PC-3 (cell line): Measurements from ENCODE around the gene RERE. TPM values are rescaled to one million over a fixed set of nuclear protein-coding genes. Genes with fewer than 3 reads are reported as not detected.
A peak's percentile ranks its signal among the peaks of the same experiment; 100 is the strongest.

ENCODE experiments used
- ATAC-seq: fragments of 200-7000 bp; cut with Tn5 transposase; 2 replicates; pipeline ENCODE4 v1.9.1; 2020; ENCODE audit warnings: mild to moderate bottlenecking, moderate library complexity
- BruUV-seq: library from RNA; stranded (reverse); fragments of 400-500 nt; replicated peaks from 2 replicates; lab custom pipeline; 2021; lab: Mats Ljungman, UMichigan
- CTCF ChIA-PET: fragments of 300-600 bp; sonication (Branson Sonifier 250); formaldehyde crosslinking; loops from one replicate; lab custom pipeline; 2022; ENCODE audit warnings: antibody characterized with exemption; lab: Charles Lee
- POLR2A ChIA-PET: fragments of 300-600 bp; sonication (Branson Sonifier 250); formaldehyde crosslinking; loops from one replicate; lab custom pipeline; 2022; ENCODE audit warnings: antibody characterized with exemption; ENCODE audit not compliant: unreplicated experiment; lab: Charles Lee
- DNase-seq: peaks from one replicate; pipeline ENCODE4 v3.0.0-alpha.2; 2015
- H2AFZ ChIP-seq: fragments of 300-600 bp; sonication (generic); 2 replicates; pipeline ENCODE4 v1.6.0; 2016; ENCODE audit warnings: antibody characterized with exemption, low read length
- H3F3A ChIP-seq: fragments of 300-600 bp; sonication (generic); one replicate; pipeline ENCODE4 v1.6.0; 2017; ENCODE audit warnings: antibody characterized with exemption, low read length, control low read depth, mild to moderate bottlenecking; ENCODE audit not compliant: unreplicated experiment
- H3K27ac ChIP-seq: fragments of 300-600 bp; sonication (generic); 2 replicates; pipeline ENCODE4 v1.5.1; 2016; ENCODE audit warnings: mild to moderate bottlenecking, low read length
- H3K27me3 ChIP-seq: fragments of 300-600 bp; sonication (generic); 2 replicates; pipeline ENCODE4 v1.6.1; 2016; ENCODE audit warnings: low read length, mixed read lengths
- H3K36me3 ChIP-seq: fragments of 300-600 bp; sonication (generic); 2 replicates; pipeline ENCODE4 v1.6.1; 2016; ENCODE audit warnings: low read depth, mixed run types, low read length, mixed read lengths
- H3K4me1 ChIP-seq: fragments of 300-600 bp; sonication (generic); 2 replicates; pipeline ENCODE4 v1.5.1; 2016; ENCODE audit warnings: low read length; ENCODE audit not compliant: insufficient read depth
- H3K4me2 ChIP-seq: fragments of 300-600 bp; sonication (generic); 2 replicates; pipeline ENCODE4 v1.6.0; 2016; ENCODE audit warnings: low read length
- H3K4me3 ChIP-seq: fragments of 300-600 bp; sonication (generic); 2 replicates; pipeline ENCODE4 v1.5.1; 2016; ENCODE audit warnings: mild to moderate bottlenecking, low read length, mixed read lengths
- H3K79me2 ChIP-seq: fragments of 300-600 bp; sonication (generic); 2 replicates; pipeline ENCODE4 v1.6.1; 2017; ENCODE audit warnings: low read length, mixed read lengths
- H3K9ac ChIP-seq: fragments of 300-600 bp; sonication (generic); 2 replicates; pipeline ENCODE4 v1.6.0; 2016; ENCODE audit warnings: mild to moderate bottlenecking, low read length
- H3K9me2 ChIP-seq: fragments of 300-600 bp; sonication (generic); replicated peaks from 2 replicates; pipeline ENCODE4 v1.6.1; 2016; ENCODE audit warnings: mixed run types, low read length, mixed read lengths
- H3K9me3 ChIP-seq: fragments of 300-600 bp; sonication (generic); 2 replicates; pipeline ENCODE4 v1.6.1; 2016; ENCODE audit warnings: low read length, mixed read lengths
- H4K20me1 ChIP-seq: fragments of 300-600 bp; sonication (generic); 2 replicates; pipeline ENCODE4 v1.6.1; 2016; ENCODE audit warnings: low read length, mixed read lengths
- EZH2 ChIP-seq: fragments of 300-600 bp; sonication (generic); IDR thresholded peaks from one replicate; pipeline ENCODE4 v1.6.1; 2017; ENCODE audit warnings: antibody characterized with exemption, mild to moderate bottlenecking, low read length; ENCODE audit not compliant: unreplicated experiment
- EZH2phosphoT487 ChIP-seq: fragments of 300-600 bp; sonication (generic); IDR thresholded peaks from 2 replicates; pipeline ENCODE4 v1.6.1; 2018; ENCODE audit warnings: mild to moderate bottlenecking, antibody characterized with exemption, low read length, borderline replicate concordance
- intact Hi-C: fragments of 100-400 bp; cut with micrococcal nuclease; formaldehyde crosslinking; loops from 2 replicates; pipeline ENCODE4 v1.9.0; 2023
- total RNA-seq: library from RNA; depleted of rRNA; stranded (reverse); fragments of >200 nt; gene quantifications from 2 replicates; pipeline ENCODE4 v1.2.3, GENCODE V29; 2014
- TF ChIP-seq, protein P1 (sequence below): fragments of 300-600 bp; sonication (generic); conservative IDR thresholded peaks from 2 replicates; pipeline ENCODE4 v1.5.1; 2017; ENCODE audit warnings: antibody characterized with exemption, low read depth, mild to moderate bottlenecking, low read length

RERE gene
- total RNA-seq, 1 experiment from 2014 or later = 24.2 TPM

DNA sequence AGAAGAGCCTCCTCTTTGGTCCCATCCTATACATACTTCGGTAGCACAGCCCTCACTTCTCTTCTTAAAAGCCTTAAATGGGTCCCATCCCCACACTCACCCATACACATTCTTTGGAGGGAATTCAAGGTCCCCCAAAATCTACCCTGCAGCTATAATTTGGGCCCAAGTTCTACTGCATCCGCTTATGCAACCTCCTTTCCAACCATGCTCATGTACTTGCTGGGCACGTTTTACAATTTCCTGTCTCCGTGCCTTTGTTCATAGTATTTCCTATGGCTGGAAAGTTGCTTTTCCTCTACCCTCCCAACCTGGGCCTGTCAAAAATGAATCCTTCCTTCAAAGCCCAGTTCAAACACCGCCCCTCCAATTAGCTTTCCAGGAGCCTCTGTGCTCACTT lies 399.8 kb downstream of the RERE start:
- peaks cover 17% of the 10 kb centered on the region for H4K20me1 ChIP-seq
- H3K4me1 ChIP-seq = peaks cover 47% of the 10 kb centered on the region
- H3K4me3 ChIP-seq = no peak overlapping the region
- H3K79me2 ChIP-seq = peaks cover 80% of the 10 kb centered on the region
- H3K9me2 ChIP-seq = no peaks in the 10 kb centered on the region
- POLR2A ChIA-PET = no interaction called here
- no peak overlapping the region for H2AFZ ChIP-seq
- TF ChIP-seq EZH2 = no peak
- TF ChIP-seq EZH2phosphoT487 = no peak
- TF ChIP-seq, protein P1, sequence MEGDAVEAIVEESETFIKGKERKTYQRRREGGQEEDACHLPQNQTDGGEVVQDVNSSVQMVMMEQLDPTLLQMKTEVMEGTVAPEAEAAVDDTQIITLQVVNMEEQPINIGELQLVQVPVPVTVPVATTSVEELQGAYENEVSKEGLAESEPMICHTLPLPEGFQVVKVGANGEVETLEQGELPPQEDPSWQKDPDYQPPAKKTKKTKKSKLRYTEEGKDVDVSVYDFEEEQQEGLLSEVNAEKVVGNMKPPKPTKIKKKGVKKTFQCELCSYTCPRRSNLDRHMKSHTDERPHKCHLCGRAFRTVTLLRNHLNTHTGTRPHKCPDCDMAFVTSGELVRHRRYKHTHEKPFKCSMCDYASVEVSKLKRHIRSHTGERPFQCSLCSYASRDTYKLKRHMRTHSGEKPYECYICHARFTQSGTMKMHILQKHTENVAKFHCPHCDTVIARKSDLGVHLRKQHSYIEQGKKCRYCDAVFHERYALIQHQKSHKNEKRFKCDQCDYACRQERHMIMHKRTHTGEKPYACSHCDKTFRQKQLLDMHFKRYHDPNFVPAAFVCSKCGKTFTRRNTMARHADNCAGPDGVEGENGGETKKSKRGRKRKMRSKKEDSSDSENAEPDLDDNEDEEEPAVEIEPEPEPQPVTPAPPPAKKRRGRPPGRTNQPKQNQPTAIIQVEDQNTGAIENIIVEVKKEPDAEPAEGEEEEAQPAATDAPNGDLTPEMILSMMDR = no peak
- no peaks in the 10 kb centered on the region for H3F3A ChIP-seq
- no peak overlapping the region for H3K27ac ChIP-seq
- BruUV-seq = no TSS peak
- H3K27me3 ChIP-seq = no peaks in the 10 kb centered on the region
- CTCF ChIA-PET = no interaction called here
- DNase-seq (no peak), ATAC-seq (no peak)
- intact Hi-C loops = loop anchor here (5.0 kb wide), 1 partner anchor 50 kb away; no protein-coding TSS in a partner anchor
- H3K9ac ChIP-seq = no peak overlapping the region
- H3K36me3 ChIP-seq = peaks cover 38% of the 10 kb centered on the region
- no peak overlapping the region for H3K4me2 ChIP-seq
- H3K9me3 ChIP-seq = no peaks in the 10 kb centered on the region

DNA sequence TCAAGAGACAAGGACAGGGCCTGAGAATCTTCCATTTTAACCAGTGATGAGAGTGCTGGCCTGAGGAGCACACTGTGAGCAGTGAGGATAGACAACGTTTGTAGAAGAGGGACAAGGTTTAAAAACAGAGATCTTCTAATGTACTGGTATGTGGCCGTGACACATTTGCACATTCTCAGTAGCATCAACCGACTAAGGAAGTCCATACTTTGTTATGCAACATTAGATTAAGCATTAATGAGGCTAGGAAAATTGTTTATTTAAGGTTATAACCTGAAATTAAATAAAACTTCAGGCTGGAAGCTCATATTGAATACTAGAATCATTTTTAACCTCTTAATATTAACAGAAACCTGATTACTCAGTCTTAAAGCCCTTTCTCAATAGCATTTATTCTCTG lies 400.6 kb downstream of the RERE start:
- H3K27me3 ChIP-seq = no peaks in the 10 kb centered on the region
- TF ChIP-seq, protein P1 = no peak
- peaks cover 74% of the 10 kb centered on the region for H3K79me2 ChIP-seq
- no peak overlapping the region for H3K4me2 ChIP-seq
- ChIA-PET CTCF (no interaction called here), POLR2A (no interaction called here)
- H3K4me1 ChIP-seq = peaks cover 51% of the 10 kb centered on the region
- BruUV-seq = no TSS peak
- no peak overlapping the region for H3K9ac ChIP-seq
- intact Hi-C loops = loop anchor here (5.0 kb wide), 1 partner anchor 50 kb away; no protein-coding TSS in a partner anchor
- H3K36me3 ChIP-seq = peaks cover 38% of the 10 kb centered on the region
- H3K27ac ChIP-seq = no peak overlapping the region
- no peaks in the 10 kb centered on the region for H3F3A ChIP-seq
- ATAC-seq (no peak), DNase-seq (no peak)
- H3K9me3 ChIP-seq = no peaks in the 10 kb centered on the region
- H3K9me2 ChIP-seq = no peaks in the 10 kb centered on the region
- H3K4me3 ChIP-seq = no peak overlapping the region
- no peak overlapping the region for H2AFZ ChIP-seq
- H4K20me1 ChIP-seq = peaks cover 15% of the 10 kb centered on the region

DNA sequence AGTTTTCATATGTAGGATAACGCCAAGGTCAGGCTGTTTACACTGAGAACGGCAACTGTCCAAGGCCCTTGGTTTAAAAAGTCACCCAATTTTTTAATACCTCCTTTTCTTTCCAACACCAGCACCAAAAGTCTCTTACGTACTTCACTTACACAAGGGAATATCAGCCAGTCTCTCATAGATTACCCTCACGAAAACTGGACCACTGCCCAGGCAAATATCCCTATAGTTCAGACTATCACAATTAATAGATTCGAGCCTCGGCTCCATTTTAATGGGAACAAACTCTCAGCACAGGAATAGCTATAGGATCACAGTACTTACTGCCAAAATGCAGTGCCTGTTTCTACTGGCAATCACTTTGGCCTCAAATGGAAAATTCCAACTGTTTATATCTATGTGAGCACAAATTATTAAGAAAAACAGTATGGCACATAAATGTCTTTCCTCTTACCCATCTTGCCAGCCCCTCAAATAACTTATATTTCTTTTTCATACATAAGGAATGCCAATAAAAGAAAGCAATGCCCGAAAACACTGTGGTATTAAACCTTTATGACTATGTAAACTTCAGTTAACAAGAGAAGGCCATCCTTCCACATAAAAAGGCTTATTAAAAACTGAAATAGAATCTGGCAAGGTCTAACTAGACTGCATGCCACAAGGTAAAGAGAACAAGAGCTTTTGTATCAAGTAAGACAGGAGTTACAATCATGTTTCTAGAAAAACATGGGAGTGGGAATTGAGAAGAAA lies 401.7 kb downstream of the RERE start:
- peak overlapping the region; percentile 3 for H3K4me2 ChIP-seq
- TF ChIP-seq EZH2phosphoT487 = no peak
- TF ChIP-seq EZH2 = no peak
- TF ChIP-seq, protein P1 = no peak
- no peak overlapping the region; the same call in 1 of the 2 replicates for H3K9ac ChIP-seq
- ATAC-seq (peak; percentile 62), DNase-seq (peak; percentile 59)
- ChIA-PET POLR2A (interaction anchor here (0.9 kb wide), 1 partner anchor 9 kb away, joined by 3 read pairs; no protein-coding TSS in a partner anchor), CTCF (interaction anchor here (0.6 to 0.7 kb wide), 2 partner anchors 572 to 1006 kb away, joined by 3 to 4 read pairs; no protein-coding TSS in a partner anchor)
- no peaks in the 10 kb centered on the region for H3K9me3 ChIP-seq
- H3F3A ChIP-seq = no peaks in the 10 kb centered on the region
- H3K4me1 ChIP-seq = peaks cover 43% of the 10 kb centered on the region
- H3K27me3 ChIP-seq = no peaks in the 10 kb centered on the region
- H3K4me3 ChIP-seq = no peak overlapping the region
- no TSS peak for BruUV-seq
- H4K20me1 ChIP-seq = peaks cover 9% of the 10 kb centered on the region; the same call in 1 of the 2 replicates
- intact Hi-C loops = loop anchor here (5.0 kb wide), 1 partner anchor 52 kb away; no protein-coding TSS in a partner anchor
- H3K79me2 ChIP-seq = peaks cover 74% of the 10 kb centered on the region
- H3K36me3 ChIP-seq = peaks cover 37% of the 10 kb centered on the region
- H3K27ac ChIP-seq = peak overlapping the region; percentile 62
- no peaks in the 10 kb centered on the region for H3K9me2 ChIP-seq
- H2AFZ ChIP-seq = no peak overlapping the region
